Stimulated activated CD4-positive, alpha-beta T cell treated with anti-CD3 and anti-CD28 coated beads, TNF-alpha, amount 100 ng/mL, for 24 hours (primary cell): ENCODE results near the gene SNX19.

Experiments
- DNase-seq, 3 experiments: peaks; one replicate each; pipeline ENCODE4 v3.0.0-alpha.2; 2020; ENCODE audit warnings: low read depth in 3 of 3

Gene SNX19

GRCh38 chr11:130905512-130905911, 10.8 kb downstream of the SNX19 start:
- DNase-seq = no peak

GRCh38 chr11:130904380-130904779, 11.9 kb downstream of the SNX19 start:
- DNase-seq = no peak

DNA sequence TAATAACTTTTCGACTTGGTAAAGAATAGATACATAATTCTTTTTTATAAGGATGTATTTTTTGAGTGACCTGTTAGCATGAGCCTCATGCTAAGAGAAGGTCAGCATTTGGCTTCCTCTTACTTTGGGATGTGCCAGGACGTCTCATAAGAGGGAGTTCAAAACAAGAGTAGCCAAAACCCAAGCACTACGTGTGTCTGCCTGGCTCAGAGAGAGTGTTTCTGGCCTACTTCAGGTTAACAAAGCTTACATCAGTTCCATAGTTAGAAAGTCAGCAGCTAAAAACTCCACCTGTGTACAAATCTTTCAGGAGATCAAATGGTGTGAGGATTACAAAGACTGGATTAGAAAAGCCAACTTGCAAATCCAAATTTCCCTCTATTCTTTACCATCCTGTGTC, 13.9 kb downstream of the SNX19 start:
- DNase-seq = no peak

DNA sequence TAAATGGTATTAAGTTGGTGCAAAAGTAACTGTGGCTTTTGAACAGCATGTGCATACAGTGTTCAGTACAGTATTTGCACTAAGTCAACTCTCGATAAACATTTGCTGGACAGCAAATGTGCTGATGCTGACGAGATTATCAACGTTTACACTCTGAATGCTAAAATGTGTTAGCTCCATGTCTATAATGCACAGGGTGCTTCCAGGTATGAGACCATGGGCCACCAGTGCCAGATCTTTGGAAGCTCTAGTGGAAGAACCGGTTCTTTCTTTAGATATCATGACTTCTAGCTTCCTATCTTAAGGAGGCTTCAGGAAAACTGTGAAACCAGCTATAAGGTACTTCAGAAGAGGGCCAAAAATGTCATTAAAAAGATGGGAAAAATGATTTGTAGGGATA, 17.2 kb downstream of the SNX19 start:
- no peak for DNase-seq

DNA sequence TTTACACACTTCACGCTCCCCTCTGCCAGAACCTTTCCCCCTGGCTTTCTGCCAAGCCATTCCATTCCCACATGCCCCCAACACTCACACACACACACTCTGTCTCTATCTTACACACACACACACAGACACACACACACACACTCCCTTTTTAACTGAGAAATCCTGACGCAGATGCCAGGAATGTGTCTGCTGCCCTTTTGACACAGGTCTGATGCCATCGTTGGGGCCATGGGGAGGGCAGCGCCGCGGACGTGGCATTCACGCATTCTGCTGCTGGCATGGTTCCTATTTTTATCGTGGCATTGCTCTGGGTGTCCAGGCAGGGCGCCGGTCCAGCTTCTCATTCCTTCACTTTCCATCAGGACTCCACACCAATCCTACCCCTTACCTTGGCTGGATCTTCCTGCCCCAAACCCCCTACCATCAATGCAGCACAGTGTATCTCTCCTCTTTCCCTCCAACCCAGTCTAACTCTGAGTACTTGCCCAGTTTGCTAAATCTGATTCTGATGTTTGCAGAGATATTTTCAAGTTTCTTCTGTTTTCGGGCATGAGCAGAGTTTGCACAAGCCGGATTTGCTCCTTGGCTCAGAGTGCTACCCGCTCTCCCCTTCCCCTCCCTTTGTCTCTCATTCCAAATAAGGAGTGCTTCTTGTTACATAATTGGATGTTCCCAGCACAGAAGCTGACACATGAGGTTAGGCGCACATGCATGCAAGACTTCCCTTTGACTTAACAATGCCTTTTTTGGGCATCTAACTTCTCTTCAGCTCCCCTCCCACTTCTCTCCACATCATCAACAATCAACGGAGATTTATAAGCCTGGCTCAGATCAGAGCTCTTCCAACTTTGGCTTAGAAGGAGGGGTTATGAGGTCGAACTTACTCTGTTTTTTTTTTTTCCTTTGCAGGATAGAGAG, 18.8 kb downstream of the SNX19 start:
- no peak for DNase-seq

DNA sequence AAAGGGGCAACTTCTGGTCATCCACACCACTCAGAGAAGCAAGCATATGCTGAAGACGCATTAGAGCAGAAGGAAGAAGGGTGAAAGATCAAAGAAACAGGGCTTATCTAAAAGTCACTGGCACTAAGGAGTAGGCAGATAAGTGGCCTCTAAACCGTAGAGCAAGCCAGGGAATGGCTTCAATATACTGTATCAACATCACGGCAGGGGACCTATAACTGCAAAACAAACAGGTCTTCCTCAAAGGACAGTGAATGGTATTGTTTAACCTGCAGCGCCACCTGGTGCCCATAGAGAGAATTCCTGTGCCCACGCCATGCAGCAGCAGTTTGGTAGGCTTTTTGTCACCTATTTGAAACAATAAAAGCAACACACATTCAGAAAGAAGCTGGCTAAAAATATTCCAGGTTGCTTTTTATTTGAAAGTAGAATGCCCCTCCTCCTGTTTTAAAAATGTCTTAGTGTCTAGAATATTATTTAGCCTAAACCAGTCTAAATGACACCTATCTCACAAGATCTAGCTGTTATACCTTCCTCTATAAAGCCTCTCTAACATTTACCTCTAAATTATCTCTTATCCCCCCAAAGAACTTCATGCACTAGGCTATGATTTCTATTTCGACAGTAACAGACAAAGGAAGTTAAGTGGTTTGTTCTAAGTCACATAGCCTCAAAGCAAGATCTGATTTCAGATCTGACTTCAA, 21.8 kb downstream of the SNX19 start:
- peak; percentile 28 to 56 (median 47) for DNase-seq

DNA sequence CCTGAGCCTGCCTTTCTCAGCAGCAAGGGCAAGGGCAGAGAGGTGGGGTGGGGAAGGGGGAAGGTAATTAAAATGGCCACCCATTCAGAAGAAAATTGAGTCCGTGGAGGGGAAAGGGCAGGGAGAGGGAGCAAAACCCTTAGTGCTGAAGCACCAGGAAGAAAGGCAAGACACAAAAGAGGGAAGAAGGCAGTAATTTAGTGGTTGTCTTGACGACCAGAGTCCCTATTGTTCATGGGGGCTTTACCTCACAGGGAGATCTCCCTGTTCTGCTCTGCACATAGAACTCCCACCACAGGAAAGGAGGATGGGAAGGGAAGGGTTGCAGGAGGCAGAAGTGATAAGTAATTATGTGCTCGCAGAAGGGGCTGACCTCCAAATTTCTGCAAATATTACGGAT, 23.4 kb downstream of the SNX19 start:
- DNase-seq = no peak

- no peak for DNase-seq
Measured at GRCh38 chr11:130891326-130891725, 25.0 kb downstream of the SNX19 start.

GRCh38 chr11:130890039-130890745, 26.1 kb downstream of the SNX19 start:
- DNase-seq = no peak

DNA sequence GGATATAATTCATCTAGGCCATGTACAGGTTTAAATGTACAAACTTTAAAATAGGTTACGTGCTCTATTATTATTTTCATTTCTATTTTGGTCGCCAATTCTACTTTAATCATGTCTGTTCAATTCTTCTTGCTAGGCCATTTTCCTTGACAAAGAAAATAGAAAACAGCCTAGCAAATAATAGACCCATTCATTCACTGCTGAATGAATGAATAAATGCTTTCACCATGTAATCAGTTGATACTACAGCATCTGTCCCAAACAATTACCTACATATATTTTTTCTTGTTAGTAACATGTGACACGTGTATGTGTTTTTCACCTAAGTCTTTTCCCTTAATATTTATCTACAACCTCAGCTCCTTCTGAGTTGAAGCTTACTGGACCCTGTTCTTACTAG, 27.5 kb downstream of the SNX19 start:
- no peak for DNase-seq

DNA sequence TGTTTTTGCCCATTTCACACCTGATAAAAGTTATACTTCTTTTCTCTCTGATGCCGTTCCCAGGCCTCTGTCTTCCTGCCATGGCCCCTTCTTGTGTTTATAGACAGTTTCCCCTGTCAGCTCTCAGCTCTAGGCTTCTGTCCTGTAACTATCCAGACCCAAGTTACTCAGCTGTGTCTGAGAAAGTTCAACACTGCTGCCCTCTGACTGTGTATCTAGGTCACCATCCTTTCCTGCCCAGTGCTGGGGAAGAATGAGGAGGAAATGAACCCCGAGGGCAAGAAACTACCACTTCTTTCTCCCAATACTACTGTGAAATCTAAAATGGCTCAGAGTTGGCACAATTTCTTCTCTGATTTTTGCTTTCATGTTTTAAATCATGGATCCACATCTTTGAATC, 29.6 kb downstream of the SNX19 start:
- no peak for DNase-seq

GRCh38 chr11:130882138-130882551, 34.1 kb downstream of the SNX19 start:
- no peak for DNase-seq

DNA sequence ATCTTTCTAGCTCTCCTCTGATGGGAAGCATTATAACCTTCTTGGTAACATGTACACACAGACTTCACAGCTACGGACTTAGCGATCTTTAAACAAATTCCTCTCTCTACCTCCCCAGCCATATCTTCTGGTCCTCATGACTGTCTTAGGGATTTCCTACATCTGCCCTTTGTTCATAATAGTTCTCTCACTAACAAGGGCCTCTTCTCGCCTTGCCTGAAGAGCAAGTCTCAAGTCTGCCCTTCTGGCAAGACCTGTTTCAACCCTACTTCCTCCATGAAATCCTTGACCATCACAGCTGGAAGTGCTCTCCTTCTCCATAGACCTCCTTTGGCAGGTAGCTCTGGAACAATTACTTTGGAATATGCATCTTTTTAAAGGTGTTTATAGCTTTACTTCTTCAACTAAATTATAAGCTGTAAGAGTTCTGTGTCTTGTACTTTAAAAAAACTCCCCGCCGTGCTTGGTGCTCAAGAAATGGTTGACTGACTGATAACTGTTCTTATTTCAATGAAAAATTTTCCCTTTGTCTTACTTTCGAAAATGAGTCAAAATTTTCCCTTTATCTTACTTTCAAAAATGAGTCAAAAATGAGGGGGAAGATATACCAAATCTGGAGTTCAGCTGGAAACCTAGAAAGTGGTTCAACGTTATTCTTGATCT, 34.7 kb downstream of the SNX19 start:
- DNase-seq = no peak

GRCh38 chr11:130879836-130880235, 36.4 kb downstream of the SNX19 start:
- no peak for DNase-seq

DNA sequence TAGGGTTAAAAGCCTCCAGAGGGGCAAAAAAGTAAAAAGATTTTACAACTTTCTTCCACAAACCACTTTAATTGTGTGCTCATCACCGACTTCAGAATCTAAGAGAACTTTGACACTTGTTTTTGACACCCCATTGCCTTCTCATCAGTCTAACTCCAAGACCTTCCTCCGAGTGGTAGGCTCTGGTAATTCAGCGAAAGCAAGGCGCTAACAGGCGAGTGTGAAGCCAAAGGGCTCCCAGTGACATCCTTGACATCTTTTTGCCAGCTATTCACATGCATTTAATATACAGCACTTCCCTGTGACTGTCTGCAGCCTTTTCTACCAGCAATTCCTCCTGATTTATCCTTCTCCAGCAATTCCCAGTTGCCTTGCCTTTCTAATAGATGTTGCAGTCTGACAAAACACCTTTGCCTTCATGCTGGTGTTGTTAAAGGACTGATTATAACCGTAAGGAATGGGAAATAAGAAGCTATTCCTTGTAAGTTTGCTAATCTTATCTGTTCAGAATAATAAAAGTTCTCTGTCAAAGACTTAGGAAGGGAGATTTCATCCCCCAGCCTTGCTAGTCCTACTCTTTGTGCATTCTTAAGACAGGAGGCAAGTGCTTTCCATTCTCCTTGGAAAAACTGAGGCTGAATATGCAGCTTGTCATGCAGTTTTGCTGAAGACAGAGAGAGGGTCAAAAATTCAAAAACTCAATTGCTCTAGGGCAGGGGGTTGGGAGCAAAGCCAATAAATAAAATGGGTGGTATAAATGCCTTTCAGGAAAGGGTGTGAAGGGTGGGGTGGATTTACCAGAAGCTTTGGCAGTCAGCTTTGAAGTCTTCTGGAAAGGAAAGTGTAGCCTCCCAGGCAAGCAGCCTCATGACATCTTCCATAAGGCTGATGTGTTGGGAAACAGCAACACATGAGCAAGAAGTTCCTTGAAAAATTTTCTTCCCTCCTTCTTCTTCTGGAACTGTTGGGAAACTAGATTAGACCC, 39.1 kb downstream of the SNX19 start:
- DNase-seq = no peak

GRCh38 chr11:130876100-130876499, 40.2 kb downstream of the SNX19 start:
- DNase-seq = no peak

GRCh38 chr11:130874955-130875531, 41.2 kb downstream of the SNX19 start:
- DNase-seq = no peak

DNA sequence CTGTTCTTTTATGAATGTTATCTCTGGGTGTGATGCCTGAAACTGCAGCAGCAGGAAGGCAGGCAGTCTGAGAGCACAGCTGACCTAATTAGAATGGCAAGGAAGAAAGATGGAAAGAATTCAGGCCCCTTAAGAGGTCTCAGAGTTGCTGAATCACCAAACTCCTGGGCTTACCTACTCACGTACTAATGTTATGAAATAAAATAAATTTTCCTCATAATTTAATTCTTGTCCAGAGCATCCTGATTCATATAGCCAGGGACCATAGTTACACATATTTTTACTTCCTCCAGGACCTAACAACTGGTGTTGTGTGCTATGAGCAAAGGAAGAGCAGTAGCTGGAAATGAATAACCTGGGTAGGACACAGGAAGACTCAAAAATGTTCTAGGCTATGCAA, 41.9 kb downstream of the SNX19 start:
- DNase-seq = no peak

DNA sequence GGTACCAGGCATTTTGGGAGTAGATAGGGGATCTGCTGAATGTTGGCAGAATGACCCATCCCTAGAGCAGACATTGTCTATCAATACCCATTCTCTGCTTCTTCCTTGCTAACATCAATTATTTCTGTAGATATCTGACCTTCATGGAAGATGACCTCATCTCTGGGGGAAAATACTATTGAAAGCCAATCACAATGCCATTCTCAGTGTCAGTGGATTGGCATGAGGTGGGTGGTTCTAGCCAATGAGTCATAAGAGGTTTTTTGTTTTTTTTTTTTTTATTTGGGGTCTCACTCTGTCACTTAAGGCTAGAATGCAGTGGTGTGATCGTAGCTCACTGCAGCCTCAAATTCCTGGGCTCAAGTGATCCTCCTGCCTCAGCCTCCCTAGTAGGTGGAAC, 42.5 kb downstream of the SNX19 start:
- no peak for DNase-seq

DNA sequence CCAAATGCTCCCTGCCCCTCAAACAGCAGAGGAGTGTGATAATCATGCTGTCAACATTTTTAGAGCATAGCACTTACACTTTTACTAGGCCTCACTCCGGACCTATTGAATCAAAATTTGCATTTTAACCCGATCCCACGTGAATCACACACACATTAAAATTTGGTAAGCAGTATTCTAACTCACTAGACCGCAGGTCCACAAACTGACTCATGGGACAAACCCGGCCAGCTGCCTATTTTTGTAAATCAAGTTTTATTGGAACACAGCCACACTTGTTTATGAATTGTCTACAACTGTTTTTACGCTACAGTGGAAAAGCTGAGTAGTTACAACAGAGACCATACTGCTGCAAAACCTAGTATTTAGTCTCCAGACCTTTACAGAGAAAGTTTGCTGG, 43.3 kb downstream of the SNX19 start:
- no peak for DNase-seq
